Effector memory CD4-positive, alpha-beta T cell (primary cell): ENCODE results near the gene ARID3A.

ENCODE experiments used
- DNase-seq, 3 donors: peaks; one replicate each; pipeline ENCODE4 v3.0.0-alpha.2; 2020
- H3K27ac ChIP-seq: 2 replicates; pipeline ENCODE4 v1.7.0; 2013; ENCODE audit warnings: mild to moderate bottlenecking, low read length, moderate library complexity; ENCODE audit not compliant: insufficient read depth, poor library complexity, severe bottlenecking
- H3K27me3 ChIP-seq: replicated peaks from 2 replicates; pipeline ENCODE4 v1.7.0; 2013; ENCODE audit warnings: mild to moderate bottlenecking, low read length; ENCODE audit not compliant: insufficient read depth, control insufficient read depth, poor library complexity, severe bottlenecking
- H3K36me3 ChIP-seq: 2 replicates; pipeline ENCODE4 v1.7.0; 2013; ENCODE audit warnings: mild to moderate bottlenecking, low read length, moderate library complexity; ENCODE audit not compliant: control insufficient read depth, insufficient read depth
- H3K4me1 ChIP-seq: 2 replicates; pipeline ENCODE4 v1.7.0; 2013; ENCODE audit warnings: low read length, mild to moderate bottlenecking; ENCODE audit not compliant: control insufficient read depth, insufficient read depth, poor library complexity, severe bottlenecking
- H3K4me3 ChIP-seq: 2 replicates; pipeline ENCODE4 v1.7.0; 2013; ENCODE audit warnings: low read length, low read depth, mild to moderate bottlenecking; ENCODE audit not compliant: insufficient read depth, poor library complexity, severe bottlenecking
- H3K9me3 ChIP-seq: 2 replicates; pipeline ENCODE4 v1.7.0; 2013; ENCODE audit warnings: mild to moderate bottlenecking, low read length, moderate library complexity; ENCODE audit not compliant: control insufficient read depth

ARID3A gene

DNA sequence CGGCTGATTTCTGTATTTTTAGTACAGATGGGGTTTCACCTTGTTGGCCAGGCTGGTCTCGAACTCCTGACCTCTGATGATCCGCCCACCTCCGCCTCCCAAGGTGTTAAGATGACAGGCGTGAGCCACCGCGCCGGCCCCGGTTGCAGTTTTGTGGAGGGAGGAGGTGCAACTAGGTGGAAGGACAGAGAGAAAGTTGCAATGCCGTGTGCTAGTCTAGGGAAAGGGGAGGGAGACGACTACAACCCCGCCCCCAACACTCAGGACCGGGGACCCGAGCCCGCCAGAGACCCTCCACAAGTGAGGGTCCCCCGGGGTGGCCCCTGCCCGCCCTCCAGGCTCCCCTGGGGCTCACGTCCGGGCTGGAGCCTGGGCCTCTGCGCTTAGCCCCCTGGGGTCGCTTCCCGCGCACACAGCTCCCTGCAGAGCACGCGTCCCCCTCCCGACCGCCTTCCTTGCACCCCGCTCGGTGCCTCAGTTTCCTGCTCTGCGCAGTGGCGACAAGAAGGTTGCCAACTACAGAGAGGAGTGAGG lies 1.2 kb upstream of the ARID3A start:
- Histone ChIP-seq H3K4me3 (peak overlapping the region; percentile 83), H3K27ac (no peak overlapping the region), H3K9me3 (no peaks in the 10 kb centered on the region), H3K36me3 (no peaks in the 10 kb centered on the region), H3K27me3 (no peaks in the 10 kb centered on the region), H3K4me1 (peaks cover 29% of the 10 kb centered on the region)
- no peak for DNase-seq

DNA sequence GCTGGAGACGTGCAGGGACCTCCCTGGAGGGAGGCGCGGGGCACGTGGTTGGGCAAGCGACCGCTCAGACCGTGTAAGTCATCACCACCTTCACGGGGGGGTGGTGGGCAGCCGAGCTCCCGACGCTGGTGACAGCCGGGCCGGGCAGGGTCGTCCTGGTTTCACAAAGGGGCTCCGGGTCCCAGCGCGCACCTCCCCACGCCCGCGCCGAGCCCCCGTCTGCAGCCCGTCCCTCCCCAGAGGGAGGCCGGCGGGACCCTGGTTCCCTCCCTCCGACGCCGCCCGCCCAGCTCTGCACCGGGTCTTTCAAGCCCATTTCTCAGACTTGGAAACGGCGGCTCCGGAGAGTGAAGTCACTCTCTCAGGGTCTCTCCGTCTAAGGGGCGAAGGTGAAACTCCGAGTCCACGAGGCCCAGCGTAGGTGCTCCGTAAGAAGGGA lies 729 bp upstream of the ARID3A start:
- Histone ChIP-seq H3K27me3 (no peaks in the 10 kb centered on the region), H3K9me3 (no peaks in the 10 kb centered on the region), H3K4me1 (peaks cover 24% of the 10 kb centered on the region), H3K36me3 (no peaks in the 10 kb centered on the region), H3K27ac (peak overlapping the region; percentile 83), H3K4me3 (peak overlapping the region; percentile 83)
- DNase-seq = peak in 1 of 3 donors; percentile 60

DNA sequence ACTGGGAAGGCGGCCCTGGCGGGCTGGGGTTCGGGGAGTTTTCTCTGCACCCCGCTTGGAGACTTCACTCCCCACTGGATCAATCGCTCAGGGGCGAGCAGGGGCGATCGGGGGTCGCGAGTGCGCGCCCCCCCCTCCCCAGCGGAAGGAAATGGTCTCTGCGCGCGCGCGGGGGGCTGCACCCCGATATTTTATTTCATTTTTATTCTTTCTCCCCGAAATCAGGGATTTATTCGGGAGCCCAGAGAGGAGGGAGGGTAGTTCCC lies 421 bp downstream of the ARID3A start:
- Histone ChIP-seq H3K9me3 (no peaks in the 10 kb centered on the region), H3K36me3 (no peaks in the 10 kb centered on the region), H3K4me3 (peak overlapping the region; percentile 73), H3K27ac (peak overlapping the region; percentile 53), H3K27me3 (no peaks in the 10 kb centered on the region), H3K4me1 (peaks cover 19% of the 10 kb centered on the region)
- DNase-seq = no peak

DNA sequence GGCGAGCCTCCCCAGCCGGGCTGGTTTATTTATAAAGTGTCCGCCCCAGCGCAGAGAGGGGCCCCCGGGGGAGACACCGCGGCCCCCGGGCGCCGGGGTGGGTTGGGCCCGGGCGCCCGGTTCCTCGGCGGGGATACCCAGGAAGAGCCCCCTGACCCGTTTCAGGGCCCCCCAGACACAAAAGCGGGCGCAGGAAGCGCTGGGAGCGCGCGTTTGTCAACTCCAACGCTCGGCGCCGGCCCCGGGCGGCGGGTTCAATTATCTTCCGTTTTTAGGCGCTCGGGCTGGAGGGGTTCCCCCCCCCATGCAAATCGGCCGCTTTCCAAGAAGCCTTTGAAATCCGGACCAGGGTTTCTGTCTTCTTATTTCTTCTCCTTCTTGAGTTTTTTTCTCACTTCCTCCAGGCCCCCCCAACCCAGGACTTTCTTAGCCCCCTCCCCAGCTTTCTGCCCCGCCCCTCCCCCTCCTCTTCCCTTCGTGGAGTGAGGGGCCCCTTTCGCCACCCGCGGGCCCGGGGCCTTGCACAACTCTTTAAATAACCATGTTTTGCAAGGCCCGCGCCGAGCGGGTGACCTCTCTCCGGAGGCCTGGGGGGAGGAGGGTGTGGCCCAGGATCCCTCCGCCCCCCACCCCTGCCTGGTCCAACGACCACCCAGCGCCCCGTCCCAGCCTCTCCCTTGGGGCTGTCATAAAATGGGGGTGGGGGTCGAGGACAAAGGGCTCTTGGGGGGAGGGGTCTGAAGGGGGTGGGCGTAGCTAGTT lies 935 bp downstream of the ARID3A start:
- peaks cover 18% of the 10 kb centered on the region for H3K4me1 ChIP-seq
- H3K4me3 ChIP-seq = peak overlapping the region; percentile 73
- no peaks in the 10 kb centered on the region for H3K9me3 ChIP-seq
- no peaks in the 10 kb centered on the region for H3K27me3 ChIP-seq
- DNase-seq = no peak
- H3K36me3 ChIP-seq = no peaks in the 10 kb centered on the region
- H3K27ac ChIP-seq = peak overlapping the region; percentile 53

DNA sequence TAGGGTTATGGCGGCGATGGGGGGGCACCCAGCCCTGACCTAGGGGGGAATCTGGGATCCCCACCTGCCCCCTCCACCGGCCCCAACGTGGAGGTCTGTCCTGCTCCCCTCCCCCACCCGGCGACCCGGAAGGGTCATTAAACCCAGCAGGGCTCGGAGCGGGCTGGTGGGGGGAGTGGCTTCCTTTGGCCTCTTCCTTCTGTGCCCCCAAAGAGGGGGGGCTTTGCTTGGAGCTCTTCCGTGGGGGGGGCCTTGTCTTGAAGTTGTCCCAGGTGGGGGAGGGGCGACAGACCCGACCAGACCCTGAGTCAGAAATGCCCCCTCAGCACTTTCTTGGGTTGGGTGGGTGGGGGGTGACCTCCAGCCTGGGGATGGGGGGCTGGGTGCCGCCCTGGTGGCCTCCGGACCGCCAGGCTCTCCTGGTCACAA lies 1.5 kb downstream of the ARID3A start:
- Histone ChIP-seq H3K9me3 (no peaks in the 10 kb centered on the region), H3K36me3 (no peaks in the 10 kb centered on the region), H3K4me3 (peak overlapping the region; percentile 73), H3K27me3 (no peaks in the 10 kb centered on the region), H3K4me1 (peaks cover 19% of the 10 kb centered on the region), H3K27ac (no peak overlapping the region)
- no peak for DNase-seq

DNA sequence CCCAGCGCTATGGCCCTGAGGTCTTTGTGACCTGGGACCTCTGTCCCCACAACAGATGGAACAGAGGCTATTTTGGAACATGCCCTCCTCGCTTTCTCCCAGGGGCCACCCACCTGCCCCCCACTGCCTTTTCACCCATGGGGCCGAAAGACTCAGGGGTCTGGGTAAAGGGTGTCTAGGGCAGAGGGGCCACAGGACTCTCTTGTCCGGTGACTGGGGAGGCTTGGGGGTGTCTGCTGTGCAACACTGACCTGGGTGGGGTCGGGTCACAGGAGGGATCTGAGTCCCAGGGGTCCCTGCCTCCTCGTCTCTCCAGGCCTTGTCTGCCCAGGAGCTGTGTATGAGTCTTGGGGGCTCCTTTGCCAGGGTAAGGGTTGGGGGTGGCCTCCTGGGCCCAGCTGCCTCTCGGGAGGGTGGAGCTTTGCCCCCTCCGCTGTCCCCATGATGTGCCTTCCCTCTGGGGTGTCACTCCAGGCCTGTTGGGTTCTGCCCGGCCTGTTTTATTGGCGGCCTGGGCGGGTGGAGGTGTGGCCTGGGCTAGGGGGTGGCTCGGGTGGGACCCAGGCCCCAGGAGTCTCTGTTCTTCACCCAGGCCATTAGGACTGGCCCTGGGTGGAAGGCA lies 2.1 kb downstream of the ARID3A start:
- Histone ChIP-seq H3K27ac (no peak overlapping the region), H3K27me3 (no peaks in the 10 kb centered on the region), H3K9me3 (no peaks in the 10 kb centered on the region), H3K4me1 (peaks cover 24% of the 10 kb centered on the region), H3K36me3 (no peaks in the 10 kb centered on the region), H3K4me3 (no peak overlapping the region)
- no peak for DNase-seq

DNA sequence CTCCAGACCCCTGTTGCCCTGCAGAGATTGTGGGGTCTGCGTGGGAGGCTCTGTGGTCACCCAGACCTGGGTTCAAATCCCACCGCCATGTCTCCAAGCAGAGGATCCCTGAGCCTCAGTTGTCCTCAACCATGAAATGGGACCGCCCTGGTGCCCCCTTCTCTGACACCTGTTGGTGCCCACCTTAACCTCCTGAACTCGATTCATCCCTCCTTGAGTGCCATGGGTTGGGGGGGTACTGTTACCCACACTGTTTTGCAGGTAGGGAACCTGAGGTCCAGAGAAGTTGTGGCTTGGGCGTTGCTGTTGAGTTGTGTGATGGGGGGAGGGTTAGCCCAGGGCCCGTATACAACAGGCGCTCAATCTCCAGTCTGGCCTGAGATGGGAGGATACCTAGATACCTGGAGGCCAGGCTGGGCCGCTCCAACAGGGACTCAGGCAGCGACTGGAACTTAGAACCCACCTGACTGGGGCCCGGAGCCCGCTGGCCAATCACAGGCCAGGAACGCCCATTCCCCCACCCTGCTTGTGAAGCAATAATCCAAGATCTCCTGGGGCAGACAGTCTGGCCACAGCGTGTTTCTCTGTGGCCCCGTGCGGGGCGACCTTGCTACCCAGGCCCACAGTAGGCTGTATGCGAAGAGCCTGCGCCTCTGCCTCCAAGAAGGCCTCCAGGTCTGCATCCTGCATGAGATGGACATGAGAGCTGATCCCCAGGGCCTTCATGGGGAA lies 2.8 kb downstream of the ARID3A start:
- Histone ChIP-seq H3K4me1 (peaks cover 31% of the 10 kb centered on the region), H3K36me3 (no peaks in the 10 kb centered on the region), H3K27ac (no peak overlapping the region), H3K4me3 (no peak overlapping the region), H3K27me3 (no peaks in the 10 kb centered on the region), H3K9me3 (no peaks in the 10 kb centered on the region)
- no peak for DNase-seq

DNA sequence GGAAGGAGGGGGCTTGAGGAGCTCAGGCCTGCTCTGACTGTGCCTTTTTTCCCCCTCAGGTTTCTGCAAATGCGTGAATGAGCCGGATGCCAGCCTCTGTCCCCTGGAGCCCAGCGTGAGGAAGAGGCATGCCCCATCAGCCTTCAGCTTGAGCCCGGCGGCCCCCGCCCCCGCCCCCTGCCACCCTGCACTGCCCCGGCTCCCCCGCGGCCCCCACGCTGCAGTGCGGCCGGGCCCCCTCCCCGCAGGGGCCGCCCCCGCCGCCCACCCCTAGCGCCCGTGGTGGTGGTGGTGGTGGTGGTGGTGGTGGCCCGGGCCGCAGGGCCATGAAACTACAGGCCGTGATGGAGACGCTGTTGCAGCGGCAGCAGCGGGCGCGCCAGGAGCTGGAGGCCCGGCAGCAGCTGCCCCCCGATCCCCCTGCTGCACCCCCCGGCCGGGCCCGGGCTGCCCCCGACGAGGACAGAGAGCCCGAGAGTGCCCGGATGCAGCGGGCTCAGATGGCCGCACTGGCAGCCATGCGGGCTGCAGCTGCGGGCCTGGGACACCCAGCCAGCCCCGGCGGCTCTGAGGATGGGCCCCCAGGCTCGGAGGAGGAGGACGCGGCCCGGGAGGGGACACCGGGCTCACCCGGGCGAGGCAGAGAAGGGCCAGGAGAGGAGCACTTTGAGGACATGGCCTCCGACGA lies 3.5 kb downstream of the ARID3A start:
- no peak overlapping the region for H3K27ac ChIP-seq
- H3K9me3 ChIP-seq = no peaks in the 10 kb centered on the region
- H3K4me3 ChIP-seq = no peak overlapping the region
- no peak for DNase-seq
- H3K4me1 ChIP-seq = peaks cover 31% of the 10 kb centered on the region
- H3K36me3 ChIP-seq = no peaks in the 10 kb centered on the region
- H3K27me3 ChIP-seq = no peaks in the 10 kb centered on the region

DNA sequence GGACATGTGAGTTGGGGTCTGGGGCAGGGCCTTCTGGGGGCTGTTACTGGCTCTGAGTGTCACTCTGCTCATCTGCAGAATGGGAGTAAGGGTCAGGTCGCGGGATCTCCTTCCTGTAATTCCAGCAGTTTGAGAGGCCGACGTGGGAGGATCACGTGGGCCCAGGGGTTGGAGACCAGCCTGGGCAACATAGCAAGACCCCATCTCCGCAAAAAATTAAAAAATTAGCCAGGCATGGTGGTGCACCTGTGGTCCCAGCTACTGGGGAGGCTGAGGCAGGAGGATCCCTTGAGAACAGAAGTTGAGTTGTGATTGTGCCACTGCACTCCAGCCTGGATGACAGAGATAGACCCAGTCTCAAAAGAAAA lies 4.0 kb downstream of the ARID3A start:
- no peak overlapping the region for H3K27ac ChIP-seq
- peaks cover 27% of the 10 kb centered on the region for H3K4me1 ChIP-seq
- no peak for DNase-seq

More for the DNA sequence above, 4.0 kb downstream of the ARID3A start:
- Histone ChIP-seq H3K4me3 (no peak overlapping the region), H3K27me3 (no peaks in the 10 kb centered on the region), H3K36me3 (no peaks in the 10 kb centered on the region), H3K9me3 (no peaks in the 10 kb centered on the region)
